ENCODE results near the gene PGLYRP2.

GRCh38 chr19:15424692-15425272, 54.5 kb downstream of the PGLYRP2 start:
- TF ChIP-seq JUND (IDR thresholded peaks at IDR 0.05) (no peak), POLR2AphosphoS5 (IDR thresholded peaks at IDR 0.05; ENCODE audit: low read depth, low read length) (no peak), SIN3A (IDR thresholded peaks at IDR 0.05; ENCODE audit: borderline replicate concordance, low read depth, low read length) (no peak), CTCF (IDR thresholded peaks at IDR 0.05) (no peak), RXRA (IDR thresholded peaks at IDR 0.05; ENCODE audit: borderline replicate concordance, low read depth) (no peak), FOXM1 (IDR thresholded peaks at IDR 0.05; ENCODE audit: low read depth) (no peak), REST (IDR thresholded peaks at IDR 0.05; ENCODE audit: low read depth, low read length) (no peak), MEF2A (IDR thresholded peaks at IDR 0.05; ENCODE audit: borderline replicate concordance, low read depth) (no peak), EP300 (IDR thresholded peaks at IDR 0.05; ENCODE audit: borderline replicate concordance in 1 of 2, low read depth in 1 of 2, low read length in 1 of 2) (no peak), TAF1 (IDR thresholded peaks at IDR 0.05; ENCODE audit: borderline replicate concordance, low read depth, low read length) (no peak), GATA2 (CRISPR knock-in tag; IDR thresholded peaks at IDR 0.05) (no peak), FOSL2 (IDR thresholded peaks at IDR 0.05; ENCODE audit: borderline replicate concordance, low read depth) (no peak), USF2 (IDR thresholded peaks at IDR 0.05; ENCODE audit: borderline replicate concordance, low read depth, low read length) (no peak), PBX3 (IDR thresholded peaks at IDR 0.05) (no peak)

All from SK-N-SH (cell line).